GM19239 (cell line): ENCODE measurements around the gene BTBD9.

Experiments used
- DNase-seq: peaks from one replicate; pipeline ENCODE4 v3.0.0; 2011; ENCODE audit warnings: low spot score; ENCODE audit not compliant: insufficient read length
- FAIRE-seq: peaks from 2 replicates; lab custom pipeline; 2011; peaks lifted over from hg19 to GRCh38; lab: Jason Lieb, UNC

Gene BTBD9

GRCh38 chr6:38404900-38405556 is 234.7 kb downstream of the BTBD9 start:
- FAIRE-seq (peak; percentile 47), DNase-seq (no peak)

- FAIRE-seq = peak; percentile 56
Measured at GRCh38 chr6:38404355-38404754, 235.4 kb downstream of the BTBD9 start.

GRCh38 chr6:38403548-38403947 is 236.2 kb downstream of the BTBD9 start:
- no peak for FAIRE-seq

More at GRCh38 chr6:38404355-38404754, 235.4 kb downstream of the BTBD9 start:
- no peak for DNase-seq

GRCh38 chr6:38400764-38401163 is 239.0 kb downstream of the BTBD9 start:
- DNase-seq (no peak), FAIRE-seq (no peak)

More at GRCh38 chr6:38403548-38403947, 236.2 kb downstream of the BTBD9 start:
- no peak for DNase-seq

DNA sequence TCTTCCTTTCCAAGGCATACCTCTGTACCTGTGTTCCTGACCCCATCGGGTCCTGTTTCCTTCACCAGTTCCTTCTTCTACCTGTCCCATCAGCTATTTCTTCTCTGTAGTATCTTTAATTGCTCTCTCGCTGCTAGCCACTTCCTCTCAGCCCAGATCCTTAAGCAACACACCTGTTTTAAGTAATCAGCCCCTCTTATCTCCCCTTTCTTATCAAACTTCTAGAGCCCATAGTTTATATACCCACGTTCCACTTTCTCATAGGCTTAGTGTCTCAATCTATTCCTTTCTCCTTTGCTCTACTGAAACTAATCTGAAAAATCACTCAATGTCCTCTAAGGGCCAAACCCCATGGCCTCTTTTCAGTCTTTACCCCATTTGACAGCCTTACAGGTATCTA is 239.6 kb downstream of the BTBD9 start:
- no peak for DNase-seq
- FAIRE-seq = no peak

DNA sequence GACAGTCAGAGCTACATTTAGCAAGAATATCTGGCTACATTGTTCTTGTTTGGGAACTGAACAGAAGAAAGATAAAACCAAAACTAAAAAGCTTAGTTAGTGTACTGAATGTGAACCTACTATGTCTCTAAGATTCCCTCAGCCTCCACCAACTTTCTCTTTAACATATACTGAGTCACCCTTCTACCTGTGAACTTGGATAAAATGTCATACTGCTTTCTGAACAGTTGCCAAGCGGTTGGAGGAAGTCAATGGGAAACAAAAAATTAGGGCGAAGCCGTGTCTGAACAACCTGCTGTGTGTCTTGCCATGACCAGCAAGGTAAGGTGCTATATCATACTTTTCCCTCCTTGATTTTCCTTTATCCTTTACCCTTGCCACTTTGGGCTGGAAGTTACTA is 243.5 kb downstream of the BTBD9 start:
- FAIRE-seq (no peak), DNase-seq (no peak)

- no peak for DNase-seq
- peak; percentile 53 for FAIRE-seq
Measured at GRCh38 chr6:38393986-38394385, 245.7 kb downstream of the BTBD9 start.

DNA sequence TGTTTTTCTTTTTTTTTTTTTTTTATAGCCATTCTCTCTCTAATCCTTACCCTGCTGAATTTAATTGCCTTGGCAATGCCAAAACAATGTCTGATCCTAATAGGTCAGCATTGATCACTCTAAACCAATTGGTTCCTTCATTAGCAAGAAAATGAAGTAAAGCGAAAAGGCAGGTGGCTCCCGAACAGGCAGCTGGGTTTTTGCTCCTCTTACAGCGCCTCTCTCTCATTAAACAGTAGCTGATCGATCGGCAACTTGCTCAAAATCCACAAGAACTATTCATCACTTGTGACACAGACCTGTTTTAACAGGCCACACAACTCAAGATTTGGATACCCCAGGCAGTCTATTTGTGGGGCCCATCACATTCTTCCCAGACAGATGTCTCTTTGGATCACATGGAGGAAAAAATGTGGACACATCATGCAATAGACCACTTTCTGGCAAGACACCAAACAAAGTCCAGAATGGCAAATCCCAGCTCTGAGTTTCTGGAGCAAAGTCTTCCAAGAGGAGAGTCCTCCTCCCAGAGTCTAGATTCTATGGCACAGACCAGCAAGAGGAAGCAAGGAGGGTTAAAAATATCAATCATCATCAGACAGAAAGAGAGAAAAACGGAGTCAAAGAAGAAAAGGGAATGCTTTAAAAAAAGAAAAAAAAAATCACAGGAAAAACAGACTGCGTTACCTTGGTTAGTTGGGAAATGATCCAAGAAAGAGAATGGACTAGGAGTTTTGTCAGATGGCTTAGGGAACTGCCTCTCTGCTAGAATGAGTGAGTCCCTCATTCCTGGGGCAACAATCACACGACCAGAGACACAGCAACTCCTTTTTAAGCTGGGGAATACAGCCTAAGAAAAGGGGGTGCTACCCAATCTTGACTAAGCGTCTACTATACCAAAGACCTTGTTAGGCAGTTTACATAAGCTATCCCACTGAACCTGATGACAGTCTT is 247.8 kb downstream of the BTBD9 start:
- DNase-seq = no peak

DNA sequence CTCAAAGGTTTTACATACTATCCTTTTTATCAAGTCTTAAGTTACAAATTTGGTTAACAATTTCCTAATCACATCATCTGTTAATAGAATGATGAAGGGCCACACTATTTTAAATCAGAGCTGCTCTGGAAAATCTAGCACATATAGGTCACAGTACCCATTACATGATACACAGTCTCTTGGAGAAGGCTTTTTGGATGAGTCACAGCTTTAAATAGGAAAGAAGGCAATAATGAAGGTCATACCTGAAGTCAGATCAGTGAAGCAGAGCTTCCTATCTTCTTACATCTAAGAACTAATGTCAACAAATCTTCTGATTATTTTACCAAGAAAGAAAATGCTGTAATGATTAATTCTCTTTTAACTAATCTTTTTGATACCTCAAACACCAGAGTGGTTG is 248.5 kb downstream of the BTBD9 start:
- no peak for DNase-seq
- no peak for FAIRE-seq

More for the DNA sequence above, 247.8 kb downstream of the BTBD9 start:
- FAIRE-seq = no peak

DNA sequence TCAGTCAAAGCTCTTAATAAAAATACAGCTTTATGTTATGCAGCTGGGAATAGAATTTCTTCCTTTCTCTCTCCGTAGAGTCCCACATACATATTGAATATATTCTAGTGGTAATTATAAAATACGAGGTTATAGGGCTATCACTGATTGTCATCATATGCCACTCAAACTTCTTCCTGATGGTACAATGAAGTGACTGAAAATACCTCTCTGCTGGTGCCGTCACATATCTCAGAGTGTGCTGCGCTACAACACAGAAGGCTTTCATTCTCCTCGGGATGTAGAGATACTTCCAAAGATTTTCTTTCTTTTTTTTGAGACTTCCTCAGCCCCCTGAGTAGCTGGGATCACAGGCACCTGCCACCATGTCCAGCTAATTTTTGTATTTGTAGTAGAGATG is 249.9 kb downstream of the BTBD9 start:
- DNase-seq (no peak), FAIRE-seq (no peak)

DNA sequence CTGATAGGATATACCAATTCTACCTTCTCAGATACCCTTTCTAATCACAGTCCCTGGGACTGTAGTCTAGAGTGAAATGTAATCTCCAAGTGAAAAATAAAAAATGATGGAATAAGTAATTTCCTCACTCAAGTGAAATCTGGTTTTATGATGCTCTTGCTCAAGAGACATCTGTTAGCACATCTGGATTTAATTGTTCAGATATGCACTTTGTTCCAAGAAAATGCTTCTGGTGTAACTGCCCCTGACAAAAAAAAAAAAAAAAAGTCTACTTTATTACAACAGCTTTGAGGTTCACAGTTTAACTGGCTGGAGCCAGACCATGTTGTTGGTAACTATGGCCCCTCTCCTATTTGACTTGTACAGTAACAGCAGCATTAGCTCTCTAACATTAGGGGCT is 251.8 kb downstream of the BTBD9 start:
- FAIRE-seq = no peak
- DNase-seq = no peak

GRCh38 chr6:38387461-38387860 is 252.3 kb downstream of the BTBD9 start:
- FAIRE-seq (no peak), DNase-seq (no peak)

- no peak for DNase-seq
Measured at GRCh38 chr6:38378801-38379200, 260.9 kb downstream of the BTBD9 start.

GRCh38 chr6:38375937-38376336 is 263.8 kb downstream of the BTBD9 start:
- no peak for FAIRE-seq
- DNase-seq = no peak

More at GRCh38 chr6:38378801-38379200, 260.9 kb downstream of the BTBD9 start:
- FAIRE-seq = no peak

- no peak for FAIRE-seq
- DNase-seq = no peak
Measured at GRCh38 chr6:38375341-38375740, 264.4 kb downstream of the BTBD9 start.

DNA sequence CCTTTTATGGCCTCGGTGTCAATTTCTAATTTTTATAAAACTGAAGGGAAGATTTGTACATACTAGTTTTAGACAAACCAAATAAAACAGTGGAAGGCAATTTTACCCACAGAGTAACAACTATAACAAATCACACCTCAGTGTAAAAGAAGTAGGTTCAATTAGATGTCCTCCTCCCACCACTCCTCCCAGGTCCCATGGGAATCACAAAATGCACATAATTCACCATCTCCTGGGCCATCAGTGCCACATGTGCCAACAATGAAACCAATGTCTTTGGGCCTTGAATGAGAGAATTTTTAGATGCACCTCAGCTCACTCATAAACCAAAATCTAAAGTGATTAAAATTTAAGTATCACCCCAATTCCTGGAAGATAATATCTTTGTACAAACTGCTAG is 267.8 kb downstream of the BTBD9 start:
- DNase-seq = no peak
- FAIRE-seq = no peak

DNA sequence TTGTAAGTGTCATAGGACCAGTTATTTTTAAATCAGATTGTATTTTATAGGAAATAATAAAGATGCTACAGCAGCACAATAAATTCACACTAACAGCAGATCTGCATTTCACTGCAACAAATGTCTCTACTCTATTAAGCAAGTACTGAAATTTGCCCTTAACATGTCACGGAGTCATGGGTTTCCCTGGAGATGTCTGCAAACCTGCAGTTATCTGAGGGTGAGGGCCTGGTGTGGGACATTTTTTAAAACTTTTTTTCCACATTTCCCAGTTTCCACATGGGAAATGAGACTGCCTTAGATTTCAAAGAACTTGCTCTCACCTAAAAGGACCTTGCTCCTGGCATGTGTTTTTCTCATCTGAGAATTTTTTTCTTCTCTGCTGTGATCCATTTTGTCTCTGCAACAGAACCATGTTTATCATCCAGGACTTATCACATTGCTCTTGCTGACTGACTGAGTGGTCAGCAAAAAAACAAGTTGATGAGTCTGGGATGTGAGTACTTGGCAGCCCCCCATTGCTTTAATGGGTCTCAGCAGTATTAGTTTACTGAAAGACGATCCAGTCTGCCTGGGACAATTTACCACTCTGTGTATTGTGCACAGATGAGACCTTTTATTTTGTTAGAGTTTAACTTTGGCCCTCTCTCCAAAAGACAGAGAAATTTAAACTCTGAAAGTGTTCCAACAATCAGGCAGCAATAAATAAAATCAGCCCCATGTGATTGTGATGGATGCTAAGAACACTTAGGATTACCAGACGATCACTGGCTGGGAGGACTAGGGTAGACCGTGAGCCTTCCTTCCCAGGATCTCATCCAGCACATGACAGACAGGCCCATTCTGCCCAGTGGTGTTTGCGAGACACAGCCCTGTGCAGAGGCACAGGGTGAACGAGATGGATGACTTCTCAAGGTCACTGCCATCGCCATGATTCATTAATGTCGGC is 268.8 kb downstream of the BTBD9 start:
- DNase-seq (no peak), FAIRE-seq (no peak)

- no peak for FAIRE-seq
- DNase-seq = no peak
Measured at GRCh38 chr6:38367231-38367630, 272.5 kb downstream of the BTBD9 start.

GRCh38 chr6:38366234-38366633 is 273.5 kb downstream of the BTBD9 start:
- DNase-seq (no peak), FAIRE-seq (no peak)

- FAIRE-seq (no peak), DNase-seq (no peak)
Measured at GRCh38 chr6:38364775-38365174, 275.0 kb downstream of the BTBD9 start.
